8988T (cell line): Measurements from ENCODE around the gene ENTPD1.
"Not testable (repeated sequence)": the region's sequence is repeated elsewhere in the genome, so short reads cannot be mapped to it uniquely, and the experiment has no call there.

Experiments used
- DNase-seq: peaks from one replicate; pipeline ENCODE4 v3.0.0; 2011

Gene ENTPD1, protein sequence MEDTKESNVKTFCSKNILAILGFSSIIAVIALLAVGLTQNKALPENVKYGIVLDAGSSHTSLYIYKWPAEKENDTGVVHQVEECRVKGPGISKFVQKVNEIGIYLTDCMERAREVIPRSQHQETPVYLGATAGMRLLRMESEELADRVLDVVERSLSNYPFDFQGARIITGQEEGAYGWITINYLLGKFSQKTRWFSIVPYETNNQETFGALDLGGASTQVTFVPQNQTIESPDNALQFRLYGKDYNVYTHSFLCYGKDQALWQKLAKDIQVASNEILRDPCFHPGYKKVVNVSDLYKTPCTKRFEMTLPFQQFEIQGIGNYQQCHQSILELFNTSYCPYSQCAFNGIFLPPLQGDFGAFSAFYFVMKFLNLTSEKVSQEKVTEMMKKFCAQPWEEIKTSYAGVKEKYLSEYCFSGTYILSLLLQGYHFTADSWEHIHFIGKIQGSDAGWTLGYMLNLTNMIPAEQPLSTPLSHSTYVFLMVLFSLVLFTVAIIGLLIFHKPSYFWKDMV

DNA sequence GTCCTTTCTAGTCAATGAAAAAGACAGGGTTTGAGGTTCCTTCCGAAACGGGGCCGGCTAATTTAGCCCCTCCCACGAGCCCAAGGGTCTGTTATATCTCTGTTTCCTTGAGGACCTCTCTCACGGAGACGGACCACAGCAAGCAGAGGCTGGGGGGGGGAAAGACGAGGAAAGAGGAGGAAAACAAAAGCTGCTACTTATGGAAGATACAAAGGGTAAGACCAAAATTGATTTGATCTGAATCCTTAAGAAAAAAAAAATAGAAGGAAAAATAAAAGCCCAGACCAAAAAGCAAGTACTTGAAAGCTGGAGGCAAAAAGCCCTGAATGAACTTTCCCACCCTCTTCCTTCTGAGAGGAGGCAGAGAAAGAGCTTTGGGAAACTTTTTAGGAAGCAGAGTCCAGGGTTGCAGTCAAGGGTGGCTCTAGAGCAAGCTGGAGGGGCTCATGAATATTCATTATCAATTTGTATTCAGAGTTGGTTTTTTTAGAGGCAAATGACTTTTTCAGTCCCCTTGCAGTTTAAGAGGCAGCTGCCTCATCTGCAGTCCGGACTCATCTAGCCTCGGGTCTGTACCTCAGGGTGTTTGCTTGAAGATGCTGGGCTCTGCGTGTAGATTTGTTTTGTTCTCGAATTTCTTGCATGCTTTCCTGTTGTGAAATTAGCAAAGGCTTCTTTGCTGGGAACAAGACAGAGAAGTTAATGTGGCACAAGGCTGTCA lies at the start of gene ENTPD1:
ENTPD1 (plus strand) TSS at position 123 of the 721 bp plus-strand sequence; CDS start at position 200, 77 bp downstream.
- no peak for DNase-seq

GRCh38 chr10:95706573-95706972 lies 49.4 kb upstream of the ENTPD1 start:
- no peak for DNase-seq

DNA sequence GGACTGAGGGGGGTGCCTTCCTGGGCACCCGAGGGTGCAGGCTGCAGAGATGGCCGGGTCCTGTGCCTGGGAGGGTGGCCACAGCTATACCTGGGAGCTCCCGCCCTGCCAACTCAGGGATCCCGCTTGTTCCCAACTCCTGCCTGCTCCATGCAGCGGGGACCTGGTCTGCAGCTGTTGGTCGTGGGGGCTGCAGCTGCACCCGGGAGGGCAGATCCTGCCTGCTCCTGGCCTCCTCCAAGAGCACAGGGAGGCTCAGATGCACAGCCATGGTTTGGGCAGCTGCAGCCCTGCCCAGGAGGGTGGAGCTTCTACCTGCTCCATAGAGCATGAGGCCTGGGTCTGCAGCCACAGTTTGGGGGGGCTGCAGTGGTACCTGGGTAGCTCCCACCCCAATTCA lies 49.0 kb upstream of the ENTPD1 start:
- no peak for DNase-seq

- DNase-seq, result no peak
Observed at GRCh38 chr10:95711492-95711891, 44.5 kb upstream of the ENTPD1 start.

DNA sequence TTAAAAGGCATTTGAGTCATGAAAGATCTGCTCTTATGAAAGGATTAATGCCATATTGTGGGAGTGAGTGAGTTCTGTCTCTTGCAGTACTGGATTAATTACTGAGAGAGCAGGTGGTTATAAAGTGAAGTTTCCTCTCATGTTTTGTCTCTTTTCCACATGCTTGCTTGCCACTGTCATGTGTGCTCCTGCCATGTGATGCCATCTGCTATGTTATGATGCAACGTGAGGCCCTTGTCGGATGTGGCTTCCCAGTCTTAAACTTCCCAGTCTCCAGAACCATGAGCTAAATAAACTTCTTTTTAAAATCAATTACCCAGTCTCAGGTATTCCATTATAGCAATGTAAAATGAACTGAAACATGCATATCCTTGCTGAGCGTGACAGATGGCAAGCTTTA lies 39.5 kb upstream of the ENTPD1 start:
- DNase-seq, result no peak

DNA sequence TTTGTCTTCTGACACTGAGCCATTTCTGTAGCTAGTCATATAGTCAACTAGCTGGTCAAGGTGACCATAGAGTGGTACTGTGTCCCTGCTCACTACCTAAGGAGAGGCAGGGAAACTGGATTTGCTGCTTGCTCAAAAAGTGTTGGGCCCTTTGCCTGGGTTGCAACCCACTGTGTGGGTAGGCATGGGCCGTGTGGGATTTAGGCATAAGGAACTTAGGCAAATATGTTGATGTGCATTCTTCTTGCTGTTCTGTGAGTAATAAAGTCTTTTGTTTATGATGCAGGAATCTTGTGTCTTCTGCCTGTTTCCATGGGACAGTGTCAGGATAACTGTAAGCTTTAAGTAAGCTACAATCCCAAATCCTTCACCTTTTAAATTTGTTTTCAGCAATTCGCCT lies 39.1 kb upstream of the ENTPD1 start:
- DNase-seq, result no peak

- not testable (repeated sequence) for DNase-seq
Observed at GRCh38 chr10:95720745-95721144, 35.2 kb upstream of the ENTPD1 start.

DNA sequence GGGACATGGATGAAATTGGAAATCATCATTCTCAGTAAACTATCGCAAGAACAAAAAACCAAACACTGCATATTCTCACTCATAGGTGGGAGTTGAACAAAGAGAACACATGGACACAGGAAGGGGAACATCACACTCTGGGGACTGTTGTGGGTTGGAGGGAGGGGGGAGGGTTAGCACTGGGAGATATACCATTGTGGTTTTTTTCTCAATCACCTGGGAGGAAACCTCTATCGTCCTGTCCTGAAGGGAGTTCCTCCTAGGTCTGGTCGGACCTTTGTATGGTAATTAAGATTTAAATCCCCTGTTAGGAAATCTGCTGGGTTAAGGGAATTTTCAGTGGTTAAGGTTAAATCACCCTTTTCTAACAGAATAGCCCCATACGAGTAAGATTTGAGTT lies 33.5 kb upstream of the ENTPD1 start:
- DNase-seq, result not testable (repeated sequence)

DNA sequence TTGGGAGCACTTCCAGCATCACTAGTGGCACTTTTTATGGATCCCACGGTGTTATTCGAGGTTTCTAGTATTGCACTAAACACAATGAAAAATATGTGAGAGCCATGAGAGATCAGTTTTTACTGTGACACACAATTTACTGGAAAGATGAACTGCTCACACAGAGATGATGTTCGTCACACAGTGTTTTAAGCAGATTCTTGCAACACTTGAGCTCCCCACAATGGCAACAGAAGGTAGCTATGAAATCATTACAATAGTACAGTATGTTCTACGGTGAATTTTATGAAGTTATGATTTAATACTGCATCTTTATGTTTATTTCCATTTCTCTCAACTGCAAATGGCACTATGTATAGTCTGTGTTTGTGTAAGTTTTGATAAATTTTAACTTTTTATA lies 27.4 kb upstream of the ENTPD1 start:
- no peak for DNase-seq

GRCh38 chr10:95729323-95730055 lies 26.5 kb upstream of the ENTPD1 start:
- DNase-seq, result no peak

DNA sequence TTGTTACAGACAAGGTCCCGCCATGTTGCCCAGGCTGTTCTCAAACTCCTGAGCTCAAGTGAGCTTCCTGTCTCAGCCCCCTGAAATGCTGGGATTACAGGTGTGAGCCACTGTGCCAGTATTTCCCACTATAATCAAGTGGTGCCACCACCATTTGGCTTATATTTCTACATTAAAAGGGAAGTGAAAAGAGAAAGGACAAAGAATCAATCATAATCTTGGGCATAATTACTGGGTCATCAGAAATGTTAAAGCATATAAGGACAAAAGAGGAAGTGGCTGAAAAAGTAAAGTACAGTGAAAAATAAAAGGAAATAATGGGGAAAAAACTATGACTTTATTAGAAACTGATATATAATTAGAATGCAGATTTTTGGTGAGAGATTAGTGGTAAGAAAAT lies 25.7 kb upstream of the ENTPD1 start:
- DNase-seq, result no peak

GRCh38 chr10:95732907-95733306 lies 23.1 kb upstream of the ENTPD1 start:
- not testable (repeated sequence) for DNase-seq

DNA sequence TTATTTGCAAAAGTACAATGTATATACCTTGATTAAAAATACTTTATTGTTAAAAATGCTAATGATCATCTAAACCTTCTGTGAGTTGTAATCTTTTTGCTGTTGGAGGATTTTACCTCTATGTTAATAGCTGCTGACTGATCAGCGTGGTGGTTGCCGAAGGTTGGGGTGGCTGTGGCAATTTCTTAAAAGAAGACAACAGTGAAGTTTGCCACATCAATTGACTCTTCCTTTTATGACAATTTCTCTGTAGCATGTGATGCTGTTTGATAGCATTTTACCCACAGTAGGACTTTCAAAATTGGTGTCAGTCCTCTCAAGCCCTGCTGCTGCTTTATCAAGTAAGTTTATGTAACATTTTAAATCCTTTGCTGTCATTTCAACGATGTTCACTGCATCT lies 16.9 kb upstream of the ENTPD1 start:
- DNase-seq, result no peak

GRCh38 chr10:95741807-95742467 lies 14.0 kb upstream of the ENTPD1 start:
- no peak for DNase-seq

DNA sequence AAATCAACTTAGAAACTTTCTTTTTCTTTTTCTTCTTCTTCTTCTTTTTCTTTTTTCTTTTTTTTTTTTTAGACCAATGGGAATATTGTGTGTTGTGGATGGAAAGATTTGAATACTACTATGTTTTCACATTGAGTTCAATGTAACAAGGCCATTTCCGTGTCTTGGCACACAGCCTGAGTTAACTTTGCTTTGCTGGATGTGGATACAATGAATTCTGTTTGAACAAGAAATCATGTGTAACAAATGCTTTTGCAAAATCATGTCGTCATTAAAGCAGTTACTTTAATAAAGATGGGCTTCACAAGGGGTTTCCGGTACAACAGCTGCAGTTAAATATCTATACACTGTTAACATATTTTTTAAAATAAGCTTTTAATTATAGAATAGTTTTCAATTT lies 13.5 kb upstream of the ENTPD1 start:
- no peak for DNase-seq

GRCh38 chr10:95742962-95743535 lies 12.9 kb upstream of the ENTPD1 start:
- no peak for DNase-seq

DNA sequence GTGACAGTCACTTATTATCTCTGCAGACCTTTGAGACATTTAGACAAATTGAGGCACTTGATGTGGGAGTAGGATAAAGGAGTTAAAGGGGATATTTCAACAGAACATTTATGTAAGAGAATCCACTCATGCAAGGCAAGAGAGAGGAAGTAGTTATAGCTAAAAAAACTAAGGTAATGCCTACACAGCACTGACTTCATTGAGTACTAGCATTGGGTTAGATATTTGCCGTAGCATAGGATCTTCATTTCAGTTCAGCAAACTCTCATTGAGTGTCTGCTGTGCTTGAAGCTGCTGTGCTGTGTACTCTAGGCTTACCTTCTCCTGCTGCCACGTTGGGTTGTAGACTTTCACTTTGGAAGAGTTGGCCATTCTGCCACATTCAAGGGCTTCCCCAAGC lies 10.5 kb upstream of the ENTPD1 start:
- DNase-seq, result no peak

DNA sequence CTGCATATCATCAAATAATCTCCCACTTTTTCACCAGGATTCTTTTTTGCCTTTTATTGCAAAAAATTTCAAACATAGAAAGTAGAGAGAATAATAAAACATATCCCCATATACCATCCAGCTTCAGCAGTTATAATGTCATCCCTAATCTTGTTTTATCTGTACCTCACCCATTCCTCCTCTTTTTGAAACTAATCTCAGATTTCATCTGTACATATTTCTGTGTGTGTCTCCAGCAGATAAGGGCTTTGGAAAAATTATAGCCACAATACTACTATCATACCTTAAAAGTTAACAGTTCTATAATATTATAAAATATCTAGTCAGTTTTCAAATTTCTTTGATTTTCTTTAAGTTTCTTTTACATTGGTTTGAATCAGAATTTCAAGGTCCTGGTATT lies 7.6 kb upstream of the ENTPD1 start:
- no peak for DNase-seq

GRCh38 chr10:95755511-95756004 lies 405 bp upstream of the ENTPD1 start:
- DNase-seq, result no peak

- no peak for DNase-seq
Observed at GRCh38 chr10:95756809-95757684, 1.1 kb downstream of the ENTPD1 start.

- no peak for DNase-seq
Observed at GRCh38 chr10:95758351-95759025, 2.5 kb downstream of the ENTPD1 start.
